Activated CD8-positive, alpha-beta memory T cell treated with anti-CD3 and anti-CD28 coated beads, Interleukin-2, amount 10 ng/mL, durations not matched to agents 7 days and 5 days (primary cell): ENCODE results near the gene B4GALT2. TPM values are rescaled to one million over a fixed set of nuclear protein-coding genes. Genes with fewer than 3 reads are reported as not detected.

ENCODE experiments used
- ATAC-seq: fragments of 150-1000 bp; cut with Tn5 transposase; one replicate; pipeline ENCODE4 v1.10.0; 2021; ENCODE audit warnings: moderate library complexity
- CTCF ChIA-PET: fragments of 350-600 bp; sonication (Branson Sonifier 250); formaldehyde crosslinking; loops from one replicate; lab custom pipeline; 2021; ENCODE audit warnings: antibody characterized with exemption; lab: Charles Lee
- DNase-seq: peaks from one replicate; pipeline ENCODE4 v3.0.0-alpha.2; 2020
- H3K27ac Mint-ChIP-seq: one replicate; pipeline ENCODE4 v1.8.0; 2021; ENCODE audit warnings: mild to moderate bottlenecking, mixed read lengths
- H3K27me3 Mint-ChIP-seq: one replicate; pipeline ENCODE4 v1.8.0; 2021; ENCODE audit warnings: mixed read lengths
- H3K36me3 Mint-ChIP-seq: one replicate; pipeline ENCODE4 v1.8.0; 2021; ENCODE audit warnings: mild to moderate bottlenecking, mixed read lengths
- H3K4me1 Mint-ChIP-seq: one replicate; pipeline ENCODE4 v1.8.0; 2021; ENCODE audit warnings: mixed read lengths
- H3K4me3 Mint-ChIP-seq: one replicate; pipeline ENCODE4 v1.8.0; 2021; ENCODE audit warnings: mild to moderate bottlenecking, moderate library complexity, mixed read lengths
- H3K9me3 Mint-ChIP-seq: one replicate; pipeline ENCODE4 v1.8.0; 2022; ENCODE audit warnings: low read depth, mixed read lengths
- total RNA-seq, 2 experiments: library from RNA; stranded (reverse); gene quantifications; one replicate each; pipeline ENCODE4 v1.2.3, GENCODE V29; 2021

B4GALT2 gene
- total RNA-seq, 2 experiments from 2014 or later, result 20.1 to 25.5 TPM

GRCh38 chr1:43976890-43977289 is 2.1 kb upstream of the B4GALT2 start:
- Mint-ChIP-seq H3K4me1 (peaks cover 53% of the 10 kb centered on the region), H3K9me3 (no peaks in the 10 kb centered on the region), H3K4me3 (peak overlapping the region; percentile 83), H3K36me3 (peaks cover 24% of the 10 kb centered on the region), H3K27me3 (no peaks in the 10 kb centered on the region), H3K27ac (no peak overlapping the region)
- ATAC-seq (no peak), DNase-seq (no peak)
- CTCF ChIA-PET, result no interaction called here

GRCh38 chr1:43977376-43978263 is 1.4 kb upstream of the B4GALT2 start:
- Mint-ChIP-seq H3K4me1 (peaks cover 53% of the 10 kb centered on the region), H3K4me3 (peak overlapping the region; percentile 73), H3K36me3 (peaks cover 20% of the 10 kb centered on the region), H3K27me3 (no peaks in the 10 kb centered on the region), H3K27ac (no peak overlapping the region), H3K9me3 (no peaks in the 10 kb centered on the region)
- no peak for ATAC-seq
- no peak for DNase-seq
- CTCF ChIA-PET, result interaction anchor here (1.1 kb wide), 1 partner anchor 31 kb away, joined by 4 read pairs; the partner anchor contains the start of gene IPO13

- DNase-seq, result no peak
- H3K36me3 Mint-ChIP-seq, result peaks cover 19% of the 10 kb centered on the region
- no peaks in the 10 kb centered on the region for H3K9me3 Mint-ChIP-seq
- ATAC-seq, result no peak
- peak overlapping the region; percentile 73 for H3K4me3 Mint-ChIP-seq
- CTCF ChIA-PET, result interaction anchor here (1.1 kb wide), 1 partner anchor 31 kb away, joined by 4 read pairs; the partner anchor contains the start of gene IPO13
- peaks cover 53% of the 10 kb centered on the region for H3K4me1 Mint-ChIP-seq
- H3K27me3 Mint-ChIP-seq, result no peaks in the 10 kb centered on the region
- no peak overlapping the region for H3K27ac Mint-ChIP-seq
Measured at GRCh38 chr1:43978264-43978550, 803 bp upstream of the B4GALT2 start.

- no peak for DNase-seq
- no peaks in the 10 kb centered on the region for H3K9me3 Mint-ChIP-seq
- ATAC-seq, result no peak
- CTCF ChIA-PET, result no interaction called here
- no peaks in the 10 kb centered on the region for H3K27me3 Mint-ChIP-seq
- peaks cover 17% of the 10 kb centered on the region for H3K36me3 Mint-ChIP-seq
- H3K27ac Mint-ChIP-seq, result no peak overlapping the region
- H3K4me3 Mint-ChIP-seq, result no peak overlapping the region
- peaks cover 44% of the 10 kb centered on the region for H3K4me1 Mint-ChIP-seq
Measured at GRCh38 chr1:43979261-43979527, 184 bp downstream of the B4GALT2 start.

GRCh38 chr1:43979528-43980254 is 681 bp downstream of the B4GALT2 start:
- H3K36me3 Mint-ChIP-seq, result peaks cover 17% of the 10 kb centered on the region
- DNase-seq (peak; percentile 59), ATAC-seq (peak; percentile 28)
- H3K27ac Mint-ChIP-seq, result peak overlapping the region; percentile 77
- H3K4me1 Mint-ChIP-seq, result peaks cover 42% of the 10 kb centered on the region
- H3K27me3 Mint-ChIP-seq, result no peaks in the 10 kb centered on the region
- peak overlapping the region; percentile 81 for H3K4me3 Mint-ChIP-seq
- no peaks in the 10 kb centered on the region for H3K9me3 Mint-ChIP-seq
- CTCF ChIA-PET, result no interaction called here

- H3K4me1 Mint-ChIP-seq, result peaks cover 42% of the 10 kb centered on the region
- ATAC-seq (no peak), DNase-seq (no peak)
- no peak overlapping the region for H3K27ac Mint-ChIP-seq
- CTCF ChIA-PET, result interaction anchor here (0.5 kb wide), 1 partner anchor 325 kb away, joined by 3 read pairs; no protein-coding TSS in a partner anchor
- no peaks in the 10 kb centered on the region for H3K27me3 Mint-ChIP-seq
- H3K4me3 Mint-ChIP-seq, result peak overlapping the region; percentile 81
- peaks cover 17% of the 10 kb centered on the region for H3K36me3 Mint-ChIP-seq
- no peaks in the 10 kb centered on the region for H3K9me3 Mint-ChIP-seq
Measured at GRCh38 chr1:43980255-43981134, 1.5 kb downstream of the B4GALT2 start.

GRCh38 chr1:43981135-43981491 is 2.1 kb downstream of the B4GALT2 start:
- ATAC-seq (no peak), DNase-seq (no peak)
- Mint-ChIP-seq H3K4me3 (no peak overlapping the region), H3K4me1 (peaks cover 37% of the 10 kb centered on the region), H3K9me3 (no peaks in the 10 kb centered on the region), H3K27ac (no peak overlapping the region), H3K27me3 (no peaks in the 10 kb centered on the region), H3K36me3 (peaks cover 17% of the 10 kb centered on the region)
- CTCF ChIA-PET, result no interaction called here

GRCh38 chr1:43981636-43982035 is 2.6 kb downstream of the B4GALT2 start:
- DNase-seq (no peak), ATAC-seq (no peak)
- H3K27ac Mint-ChIP-seq, result no peak overlapping the region
- peaks cover 13% of the 10 kb centered on the region for H3K36me3 Mint-ChIP-seq
- H3K4me1 Mint-ChIP-seq, result peaks cover 32% of the 10 kb centered on the region
- no peak overlapping the region for H3K4me3 Mint-ChIP-seq
- H3K9me3 Mint-ChIP-seq, result no peaks in the 10 kb centered on the region
- no peaks in the 10 kb centered on the region for H3K27me3 Mint-ChIP-seq
- CTCF ChIA-PET, result no interaction called here

- peaks cover 26% of the 10 kb centered on the region for H3K4me1 Mint-ChIP-seq
- no peak overlapping the region for H3K27ac Mint-ChIP-seq
- DNase-seq, result no peak
- CTCF ChIA-PET, result no interaction called here
- ATAC-seq, result no peak
- no peaks in the 10 kb centered on the region for H3K9me3 Mint-ChIP-seq
- no peaks in the 10 kb centered on the region for H3K27me3 Mint-ChIP-seq
- peaks cover 8% of the 10 kb centered on the region for H3K36me3 Mint-ChIP-seq
- H3K4me3 Mint-ChIP-seq, result no peak overlapping the region
Measured at GRCh38 chr1:43982241-43982640, 3.2 kb downstream of the B4GALT2 start.

GRCh38 chr1:43982808-43983207 is 3.8 kb downstream of the B4GALT2 start:
- Mint-ChIP-seq H3K36me3 (peaks cover 4% of the 10 kb centered on the region), H3K4me3 (no peak overlapping the region), H3K4me1 (peaks cover 20% of the 10 kb centered on the region), H3K9me3 (no peaks in the 10 kb centered on the region), H3K27me3 (no peaks in the 10 kb centered on the region), H3K27ac (no peak overlapping the region)
- no peak for ATAC-seq
- no peak for DNase-seq
- CTCF ChIA-PET, result no interaction called here

GRCh38 chr1:43983253-43983899 is 4.4 kb downstream of the B4GALT2 start:
- no peaks in the 10 kb centered on the region for H3K27me3 Mint-ChIP-seq
- H3K36me3 Mint-ChIP-seq, result peaks cover 2% of the 10 kb centered on the region
- CTCF ChIA-PET, result no interaction called here
- no peak for DNase-seq
- no peak overlapping the region for H3K27ac Mint-ChIP-seq
- no peaks in the 10 kb centered on the region for H3K9me3 Mint-ChIP-seq
- ATAC-seq, result no peak
- H3K4me3 Mint-ChIP-seq, result no peak overlapping the region
- H3K4me1 Mint-ChIP-seq, result peaks cover 15% of the 10 kb centered on the region

GRCh38 chr1:43984855-43985254 is 5.8 kb downstream of the B4GALT2 start:
- Mint-ChIP-seq H3K27me3 (no peaks in the 10 kb centered on the region), H3K36me3 (peaks cover under 1% of the 10 kb centered on the region), H3K4me3 (no peak overlapping the region), H3K4me1 (peaks cover 9% of the 10 kb centered on the region), H3K27ac (no peak overlapping the region), H3K9me3 (no peaks in the 10 kb centered on the region)
- DNase-seq, result no peak
- no peak for ATAC-seq
- CTCF ChIA-PET, result no interaction called here

- CTCF ChIA-PET, result no interaction called here
- Mint-ChIP-seq H3K27ac (no peak overlapping the region), H3K4me1 (peaks cover 1% of the 10 kb centered on the region), H3K36me3 (no peaks in the 10 kb centered on the region), H3K27me3 (no peaks in the 10 kb centered on the region), H3K9me3 (no peaks in the 10 kb centered on the region), H3K4me3 (no peak overlapping the region)
- DNase-seq, result no peak
- no peak for ATAC-seq
Measured at GRCh38 chr1:43985984-43986595, 7.1 kb downstream of the B4GALT2 start.
